Peyer's patch (tissue), 4 donors: ENCODE results near the gene CXCL3.

Source experiments
- CTCF ChIP-seq, 6 experiments: fragments of 450-650 bp in 4 of 6; fragments of 200-600 bp in 2 of 6; sonication (generic) in 1 of 6; IDR thresholded peaks; one replicate each; pipeline ENCODE4 v1.5.1; 2017 to 2019; ENCODE audit warnings: antibody characterized with exemption in 6 of 6, mild to moderate bottlenecking in 3 of 6, moderate library complexity in 1 of 6
- POLR2A ChIP-seq, 2 donors: fragments of 450-650 bp; IDR thresholded peaks; one replicate each; pipeline ENCODE4 v1.5.1; 2017; ENCODE audit warnings: antibody characterized with exemption in 2 of 2, mild to moderate bottlenecking in 2 of 2, moderate library complexity in 2 of 2

GRCh38 chr4:74058048-74058651 lies 19.7 kb upstream of the CXCL3 start:
- TF ChIP-seq CTCF (IDR thresholded peaks at IDR 0.05) (no peak), POLR2A (IDR thresholded peaks at IDR 0.05) (no peak)
